WTC11 (cell line): ENCODE data around the gene GNAT3. TPM values are rescaled to one million over a fixed set of nuclear protein-coding genes. Genes with fewer than 3 reads are reported as not detected.

Experiments used
- ATAC-seq: fragments of 200-7000 bp; cut with Tn5 transposase; 2 replicates; pipeline ENCODE4 v1.10.0; 2021; ENCODE audit warnings: mild to moderate bottlenecking, moderate library complexity
- CTCF ChIA-PET: fragments of 300-600 bp; sonication (Branson Sonifier 250); formaldehyde crosslinking; loops from one replicate; lab custom pipeline; 2021; ENCODE audit warnings: antibody characterized with exemption; lab: Charles Lee
- POLR2A ChIA-PET: fragments of 350-600 bp; sonication (Branson Sonifier 250); formaldehyde crosslinking; loops from one replicate; lab custom pipeline; 2021; ENCODE audit warnings: antibody characterized with exemption; lab: Charles Lee
- DNase-seq: peaks from one replicate; pipeline ENCODE4 v3.0.0; 2021; ENCODE audit warnings: low spot score
- H3K27ac Mint-ChIP-seq: 2 replicates; pipeline ENCODE4 v1.8.0; 2021; ENCODE audit warnings: mixed read lengths
- H3K27me3 Mint-ChIP-seq: 2 replicates; pipeline ENCODE4 v1.8.0; 2021; ENCODE audit warnings: low read depth, mild to moderate bottlenecking, moderate library complexity, mixed read lengths
- H3K36me3 Mint-ChIP-seq: 2 replicates; pipeline ENCODE4 v1.8.0; 2021; ENCODE audit warnings: mixed read lengths
- H3K4me1 Mint-ChIP-seq: 2 replicates; pipeline ENCODE4 v1.8.0; 2022; ENCODE audit warnings: mixed read lengths
- H3K4me3 Mint-ChIP-seq: 2 replicates; pipeline ENCODE4 v1.8.0; 2021; ENCODE audit warnings: mild to moderate bottlenecking, moderate library complexity, mixed read lengths
- H3K9me3 Mint-ChIP-seq: 2 replicates; pipeline ENCODE4 v1.8.0; 2021; ENCODE audit warnings: mixed read lengths
- ESRRA ChIP-seq: sonication (generic); formaldehyde crosslinking; IDR thresholded peaks from 2 replicates; pipeline ENCODE4 v1.8.1; 2022; ENCODE audit warnings: mild to moderate bottlenecking, missing genetic modification reagents, borderline replicate concordance
- FOXK1 ChIP-seq: sonication (generic); formaldehyde crosslinking; IDR thresholded peaks from 2 replicates; pipeline ENCODE4 v1.8.0; 2022; ENCODE audit warnings: mild to moderate bottlenecking, moderate library complexity, missing genetic modification reagents
- GTF2I ChIP-seq: fragments of 250-450 bp; sonication (Bioruptor Pico); conservative IDR thresholded peaks from 2 replicates; pipeline ENCODE4 v1.4.0; 2021; ENCODE audit warnings: mild to moderate bottlenecking
- HMGXB4 ChIP-seq: sonication (generic); formaldehyde crosslinking; IDR thresholded peaks from 2 replicates; pipeline ENCODE4 v1.8.1; 2023; ENCODE audit warnings: mild to moderate bottlenecking, moderate library complexity, missing genetic modification reagents
- MLX ChIP-seq: sonication (generic); formaldehyde crosslinking; IDR thresholded peaks from 2 replicates; pipeline ENCODE4 v1.8.1; 2023; ENCODE audit warnings: mild to moderate bottlenecking, missing genetic modification reagents, moderate library complexity
- NR2C2 ChIP-seq: sonication (generic); formaldehyde crosslinking; IDR thresholded peaks from 2 replicates; pipeline ENCODE4 v1.8.0; 2022; ENCODE audit warnings: mild to moderate bottlenecking, missing genetic modification reagents
- NR3C1 ChIP-seq: sonication (generic); formaldehyde crosslinking; conservative IDR thresholded peaks from 2 replicates; pipeline ENCODE4 v1.8.1; 2023; ENCODE audit warnings: low read depth, mild to moderate bottlenecking, missing genetic modification reagents
- PREB ChIP-seq: sonication (generic); formaldehyde crosslinking; IDR thresholded peaks from 2 replicates; pipeline ENCODE4 v1.8.1; 2022; ENCODE audit warnings: mild to moderate bottlenecking, missing genetic modification reagents, moderate library complexity, borderline replicate concordance
- SMAD3 ChIP-seq: sonication (generic); formaldehyde crosslinking; IDR thresholded peaks from 2 replicates; pipeline ENCODE4 v1.8.0; 2022; ENCODE audit warnings: missing genetic modification reagents, mild to moderate bottlenecking, borderline replicate concordance
- SMAD4 ChIP-seq: sonication (generic); formaldehyde crosslinking; IDR thresholded peaks from 2 replicates; pipeline ENCODE4 v1.8.0; 2022; ENCODE audit warnings: mild to moderate bottlenecking, missing genetic modification reagents
- SOX15 ChIP-seq: fragments of 250-450 bp; sonication (Bioruptor Pico); IDR thresholded peaks from 2 replicates; pipeline ENCODE4 v1.9.0; 2021; ENCODE audit warnings: mild to moderate bottlenecking
- SP1 ChIP-seq: sonication (generic); formaldehyde crosslinking; conservative IDR thresholded peaks from 2 replicates; pipeline ENCODE4 v1.8.1; 2022; ENCODE audit warnings: missing genetic modification reagents
- TCF7 ChIP-seq: sonication (generic); formaldehyde crosslinking; IDR thresholded peaks from 2 replicates; pipeline ENCODE4 v1.8.0; 2022; ENCODE audit warnings: mild to moderate bottlenecking, low read depth, missing genetic modification reagents, moderate library complexity
- USF2 ChIP-seq: sonication (generic); formaldehyde crosslinking; IDR thresholded peaks from 2 replicates; pipeline ENCODE4 v1.8.1; 2023; ENCODE audit warnings: mild to moderate bottlenecking, missing genetic modification reagents, moderate library complexity
- ZNF396 ChIP-seq: fragments of 250-450 bp; sonication (Bioruptor Pico); IDR thresholded peaks from 2 replicates; pipeline ENCODE4 v1.8.0; 2021; ENCODE audit warnings: mild to moderate bottlenecking, moderate library complexity, borderline replicate concordance
- ZNF416 ChIP-seq: fragments of 250-450 bp; sonication (Bioruptor Pico); IDR thresholded peaks from 2 replicates; pipeline ENCODE4 v1.9.0; 2021; ENCODE audit warnings: mild to moderate bottlenecking, inconsistent platforms
- ZNF423 ChIP-seq: fragments of 250-450 bp; sonication (Bioruptor Pico); IDR thresholded peaks from 2 replicates; pipeline ENCODE4 v2.1.2; 2022; ENCODE audit warnings: mild to moderate bottlenecking, moderate library complexity
- total RNA-seq: library from RNA; stranded (reverse); gene quantifications from 3 replicates; pipeline ENCODE4 v1.2.3, GENCODE V29; 2021
- TF ChIP-seq, protein P1 (sequence below): fragments of 250-450 bp; sonication (Bioruptor Pico); IDR thresholded peaks from 2 replicates; pipeline ENCODE4 v1.9.0; 2021; ENCODE audit warnings: mild to moderate bottlenecking
- TF ChIP-seq, protein P2 (sequence below): fragments of 200-600 bp; IDR thresholded peaks from 2 replicates; pipeline ENCODE4 v1.8.0; 2022; ENCODE audit warnings: antibody characterized with exemption
- TF ChIP-seq, protein P3 (sequence below): sonication (generic); formaldehyde crosslinking; conservative IDR thresholded peaks from 2 replicates; pipeline ENCODE4 v1.8.1; 2023; ENCODE audit warnings: mild to moderate bottlenecking, low read depth, missing genetic modification reagents, moderate library complexity

GNAT3 gene
- total RNA-seq, 1 experiment from 2014 or later: not detected

- Mint-ChIP-seq H3K9me3 (no peaks in the 10 kb centered on the region), H3K36me3 (no peaks in the 10 kb centered on the region), H3K27me3 (no peaks in the 10 kb centered on the region), H3K27ac (no peak overlapping the region; the same call in 1 of the 2 replicates), H3K4me1 (peaks cover 26% of the 10 kb centered on the region), H3K4me3 (no peak overlapping the region)
- TF ChIP-seq NR3C1 (CRISPR knock-in tag) (no peak), SOX15 (CRISPR knock-in tag) (no peak)
- CTCF ChIA-PET: no interaction called here
- ATAC-seq: no peak
- DNase-seq: no peak
- POLR2A ChIA-PET: no interaction called here
These were observed 39.2 kb downstream of the GNAT3 start for GRCh38 chr7:80472491-80473200.

GRCh38 chr7:80468931-80469714 lies 42.7 kb downstream of the GNAT3 start:
- Mint-ChIP-seq H3K27ac (no peak overlapping the region), H3K4me1 (no peaks in the 10 kb centered on the region), H3K36me3 (no peaks in the 10 kb centered on the region), H3K27me3 (no peaks in the 10 kb centered on the region), H3K4me3 (no peak overlapping the region), H3K9me3 (no peaks in the 10 kb centered on the region)
- DNase-seq: no peak
- ChIA-PET POLR2A (no interaction called here), CTCF (no interaction called here)
- no peak for ATAC-seq
- TF ChIP-seq USF2 (CRISPR knock-in tag) (no peak), ESRRA (CRISPR knock-in tag) (no peak), SP1 (CRISPR knock-in tag) (no peak), MLX (CRISPR knock-in tag) (no peak), ZNF416 (CRISPR knock-in tag) (no peak), SMAD4 (CRISPR knock-in tag) (no peak), SMAD3 (no peak), FOXK1 (CRISPR knock-in tag) (no peak), GTF2I (CRISPR knock-in tag) (no peak), HMGXB4 (CRISPR knock-in tag) (no peak), PREB (CRISPR knock-in tag) (no peak), ZNF396 (no peak), NR2C2 (CRISPR knock-in tag) (no peak), TCF7 (CRISPR knock-in tag) (no peak), ZNF423 (CRISPR knock-in tag) (no peak)
- TF ChIP-seq, protein P1, sequence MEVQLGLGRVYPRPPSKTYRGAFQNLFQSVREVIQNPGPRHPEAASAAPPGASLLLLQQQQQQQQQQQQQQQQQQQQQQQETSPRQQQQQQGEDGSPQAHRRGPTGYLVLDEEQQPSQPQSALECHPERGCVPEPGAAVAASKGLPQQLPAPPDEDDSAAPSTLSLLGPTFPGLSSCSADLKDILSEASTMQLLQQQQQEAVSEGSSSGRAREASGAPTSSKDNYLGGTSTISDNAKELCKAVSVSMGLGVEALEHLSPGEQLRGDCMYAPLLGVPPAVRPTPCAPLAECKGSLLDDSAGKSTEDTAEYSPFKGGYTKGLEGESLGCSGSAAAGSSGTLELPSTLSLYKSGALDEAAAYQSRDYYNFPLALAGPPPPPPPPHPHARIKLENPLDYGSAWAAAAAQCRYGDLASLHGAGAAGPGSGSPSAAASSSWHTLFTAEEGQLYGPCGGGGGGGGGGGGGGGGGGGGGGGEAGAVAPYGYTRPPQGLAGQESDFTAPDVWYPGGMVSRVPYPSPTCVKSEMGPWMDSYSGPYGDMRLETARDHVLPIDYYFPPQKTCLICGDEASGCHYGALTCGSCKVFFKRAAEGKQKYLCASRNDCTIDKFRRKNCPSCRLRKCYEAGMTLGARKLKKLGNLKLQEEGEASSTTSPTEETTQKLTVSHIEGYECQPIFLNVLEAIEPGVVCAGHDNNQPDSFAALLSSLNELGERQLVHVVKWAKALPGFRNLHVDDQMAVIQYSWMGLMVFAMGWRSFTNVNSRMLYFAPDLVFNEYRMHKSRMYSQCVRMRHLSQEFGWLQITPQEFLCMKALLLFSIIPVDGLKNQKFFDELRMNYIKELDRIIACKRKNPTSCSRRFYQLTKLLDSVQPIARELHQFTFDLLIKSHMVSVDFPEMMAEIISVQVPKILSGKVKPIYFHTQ (CRISPR knock-in tag): no peak
- TF ChIP-seq, protein P2, sequence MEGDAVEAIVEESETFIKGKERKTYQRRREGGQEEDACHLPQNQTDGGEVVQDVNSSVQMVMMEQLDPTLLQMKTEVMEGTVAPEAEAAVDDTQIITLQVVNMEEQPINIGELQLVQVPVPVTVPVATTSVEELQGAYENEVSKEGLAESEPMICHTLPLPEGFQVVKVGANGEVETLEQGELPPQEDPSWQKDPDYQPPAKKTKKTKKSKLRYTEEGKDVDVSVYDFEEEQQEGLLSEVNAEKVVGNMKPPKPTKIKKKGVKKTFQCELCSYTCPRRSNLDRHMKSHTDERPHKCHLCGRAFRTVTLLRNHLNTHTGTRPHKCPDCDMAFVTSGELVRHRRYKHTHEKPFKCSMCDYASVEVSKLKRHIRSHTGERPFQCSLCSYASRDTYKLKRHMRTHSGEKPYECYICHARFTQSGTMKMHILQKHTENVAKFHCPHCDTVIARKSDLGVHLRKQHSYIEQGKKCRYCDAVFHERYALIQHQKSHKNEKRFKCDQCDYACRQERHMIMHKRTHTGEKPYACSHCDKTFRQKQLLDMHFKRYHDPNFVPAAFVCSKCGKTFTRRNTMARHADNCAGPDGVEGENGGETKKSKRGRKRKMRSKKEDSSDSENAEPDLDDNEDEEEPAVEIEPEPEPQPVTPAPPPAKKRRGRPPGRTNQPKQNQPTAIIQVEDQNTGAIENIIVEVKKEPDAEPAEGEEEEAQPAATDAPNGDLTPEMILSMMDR: no peak
- TF ChIP-seq, protein P3, sequence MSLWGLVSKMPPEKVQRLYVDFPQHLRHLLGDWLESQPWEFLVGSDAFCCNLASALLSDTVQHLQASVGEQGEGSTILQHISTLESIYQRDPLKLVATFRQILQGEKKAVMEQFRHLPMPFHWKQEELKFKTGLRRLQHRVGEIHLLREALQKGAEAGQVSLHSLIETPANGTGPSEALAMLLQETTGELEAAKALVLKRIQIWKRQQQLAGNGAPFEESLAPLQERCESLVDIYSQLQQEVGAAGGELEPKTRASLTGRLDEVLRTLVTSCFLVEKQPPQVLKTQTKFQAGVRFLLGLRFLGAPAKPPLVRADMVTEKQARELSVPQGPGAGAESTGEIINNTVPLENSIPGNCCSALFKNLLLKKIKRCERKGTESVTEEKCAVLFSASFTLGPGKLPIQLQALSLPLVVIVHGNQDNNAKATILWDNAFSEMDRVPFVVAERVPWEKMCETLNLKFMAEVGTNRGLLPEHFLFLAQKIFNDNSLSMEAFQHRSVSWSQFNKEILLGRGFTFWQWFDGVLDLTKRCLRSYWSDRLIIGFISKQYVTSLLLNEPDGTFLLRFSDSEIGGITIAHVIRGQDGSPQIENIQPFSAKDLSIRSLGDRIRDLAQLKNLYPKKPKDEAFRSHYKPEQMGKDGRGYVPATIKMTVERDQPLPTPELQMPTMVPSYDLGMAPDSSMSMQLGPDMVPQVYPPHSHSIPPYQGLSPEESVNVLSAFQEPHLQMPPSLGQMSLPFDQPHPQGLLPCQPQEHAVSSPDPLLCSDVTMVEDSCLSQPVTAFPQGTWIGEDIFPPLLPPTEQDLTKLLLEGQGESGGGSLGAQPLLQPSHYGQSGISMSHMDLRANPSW (CRISPR knock-in tag): no peak
